AG08395 (cell line): ENCODE data around the gene OR10R2.

Experiments
- DNase-seq: peaks from one replicate; pipeline ENCODE4 v3.0.0; 2012; ENCODE audit warnings: mixed read lengths, low spot score

OR10R2 gene

GRCh38 chr1:158527190-158527815, 55.3 kb downstream of the OR10R2 start:
- no peak for DNase-seq
